Bronchial epithelial cell (primary cell): ENCODE results near the gene GPR61. TPM values are rescaled to one million over a fixed set of nuclear protein-coding genes. Genes with fewer than 3 reads are reported as not detected.
A peak's percentile ranks its signal among the peaks of the same experiment; 100 is the strongest.

ENCODE experiments used
- DNase-seq: peaks from one replicate; pipeline ENCODE4 v3.0.0-alpha.2; 2010; ENCODE audit warnings: low read depth
- FAIRE-seq: peaks from 2 replicates; lab custom pipeline; 2011; peaks lifted over from hg19 to GRCh38; lab: Jason Lieb, UNC
- H3K27me3 ChIP-seq: 2 replicates; pipeline ENCODE4 v1.5.1; 2011; ENCODE audit warnings: low read length; ENCODE audit not compliant: control insufficient read depth, insufficient read depth
- H3K36me3 ChIP-seq: 2 replicates; pipeline ENCODE4 v1.5.1; 2011; ENCODE audit warnings: low read length; ENCODE audit not compliant: control insufficient read depth, insufficient read depth
- H3K4me3 ChIP-seq: 2 replicates; pipeline ENCODE4 v1.5.1; 2011; ENCODE audit warnings: mild to moderate bottlenecking, low read depth, low read length, control low read depth
- total RNA-seq: library from RNA; depleted of rRNA; stranded (reverse); fragments of >200 nt; gene quantifications from 2 replicates; pipeline ENCODE4 v1.2.1, GENCODE V29; 2014
- TF ChIP-seq, protein P1 (sequence below): IDR thresholded peaks from 2 replicates; pipeline ENCODE4 v1.5.1; 2011; ENCODE audit warnings: mild to moderate bottlenecking, moderate library complexity, low read length, control low read depth, inconsistent platforms; ENCODE audit not compliant: insufficient read depth, severe bottlenecking

Gene GPR61, protein sequence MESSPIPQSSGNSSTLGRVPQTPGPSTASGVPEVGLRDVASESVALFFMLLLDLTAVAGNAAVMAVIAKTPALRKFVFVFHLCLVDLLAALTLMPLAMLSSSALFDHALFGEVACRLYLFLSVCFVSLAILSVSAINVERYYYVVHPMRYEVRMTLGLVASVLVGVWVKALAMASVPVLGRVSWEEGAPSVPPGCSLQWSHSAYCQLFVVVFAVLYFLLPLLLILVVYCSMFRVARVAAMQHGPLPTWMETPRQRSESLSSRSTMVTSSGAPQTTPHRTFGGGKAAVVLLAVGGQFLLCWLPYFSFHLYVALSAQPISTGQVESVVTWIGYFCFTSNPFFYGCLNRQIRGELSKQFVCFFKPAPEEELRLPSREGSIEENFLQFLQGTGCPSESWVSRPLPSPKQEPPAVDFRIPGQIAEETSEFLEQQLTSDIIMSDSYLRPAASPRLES
- not detected in 2 replicates for total RNA-seq

DNA sequence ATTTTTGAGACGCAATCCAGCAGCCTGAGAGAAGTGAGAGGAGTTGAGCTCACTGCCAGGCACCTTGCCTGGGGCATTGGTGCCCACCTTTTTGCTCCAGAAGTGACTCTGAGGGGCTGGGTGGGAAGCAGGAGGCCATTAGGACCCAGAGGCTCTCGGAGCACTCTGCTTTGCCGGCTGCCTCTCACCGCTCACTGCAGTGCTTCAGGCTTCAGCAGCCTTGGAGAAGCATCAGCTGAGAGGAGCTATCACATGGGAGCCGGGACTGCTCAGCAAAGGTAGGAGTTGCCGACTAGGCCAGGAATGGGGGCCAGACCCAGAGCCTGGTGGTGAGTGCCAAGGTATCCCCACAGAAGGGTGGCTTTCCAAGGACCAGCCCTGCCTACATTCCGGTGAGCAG is at the start of gene GPR61:
TSS of gene GPR61 (plus strand) at position 197 of the 400 bp plus-strand sequence. CDS start 3,151 bp downstream, outside the sequence.
- FAIRE-seq (no peak), DNase-seq (no peak)
- TF ChIP-seq, protein P1, sequence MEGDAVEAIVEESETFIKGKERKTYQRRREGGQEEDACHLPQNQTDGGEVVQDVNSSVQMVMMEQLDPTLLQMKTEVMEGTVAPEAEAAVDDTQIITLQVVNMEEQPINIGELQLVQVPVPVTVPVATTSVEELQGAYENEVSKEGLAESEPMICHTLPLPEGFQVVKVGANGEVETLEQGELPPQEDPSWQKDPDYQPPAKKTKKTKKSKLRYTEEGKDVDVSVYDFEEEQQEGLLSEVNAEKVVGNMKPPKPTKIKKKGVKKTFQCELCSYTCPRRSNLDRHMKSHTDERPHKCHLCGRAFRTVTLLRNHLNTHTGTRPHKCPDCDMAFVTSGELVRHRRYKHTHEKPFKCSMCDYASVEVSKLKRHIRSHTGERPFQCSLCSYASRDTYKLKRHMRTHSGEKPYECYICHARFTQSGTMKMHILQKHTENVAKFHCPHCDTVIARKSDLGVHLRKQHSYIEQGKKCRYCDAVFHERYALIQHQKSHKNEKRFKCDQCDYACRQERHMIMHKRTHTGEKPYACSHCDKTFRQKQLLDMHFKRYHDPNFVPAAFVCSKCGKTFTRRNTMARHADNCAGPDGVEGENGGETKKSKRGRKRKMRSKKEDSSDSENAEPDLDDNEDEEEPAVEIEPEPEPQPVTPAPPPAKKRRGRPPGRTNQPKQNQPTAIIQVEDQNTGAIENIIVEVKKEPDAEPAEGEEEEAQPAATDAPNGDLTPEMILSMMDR: no peak
- H3K27me3 ChIP-seq: no peaks in the 10 kb centered on the region
- no peak within 1 kb of the TSS for H3K4me3 ChIP-seq
- no peaks in the 10 kb centered on the region for H3K36me3 ChIP-seq

DNA sequence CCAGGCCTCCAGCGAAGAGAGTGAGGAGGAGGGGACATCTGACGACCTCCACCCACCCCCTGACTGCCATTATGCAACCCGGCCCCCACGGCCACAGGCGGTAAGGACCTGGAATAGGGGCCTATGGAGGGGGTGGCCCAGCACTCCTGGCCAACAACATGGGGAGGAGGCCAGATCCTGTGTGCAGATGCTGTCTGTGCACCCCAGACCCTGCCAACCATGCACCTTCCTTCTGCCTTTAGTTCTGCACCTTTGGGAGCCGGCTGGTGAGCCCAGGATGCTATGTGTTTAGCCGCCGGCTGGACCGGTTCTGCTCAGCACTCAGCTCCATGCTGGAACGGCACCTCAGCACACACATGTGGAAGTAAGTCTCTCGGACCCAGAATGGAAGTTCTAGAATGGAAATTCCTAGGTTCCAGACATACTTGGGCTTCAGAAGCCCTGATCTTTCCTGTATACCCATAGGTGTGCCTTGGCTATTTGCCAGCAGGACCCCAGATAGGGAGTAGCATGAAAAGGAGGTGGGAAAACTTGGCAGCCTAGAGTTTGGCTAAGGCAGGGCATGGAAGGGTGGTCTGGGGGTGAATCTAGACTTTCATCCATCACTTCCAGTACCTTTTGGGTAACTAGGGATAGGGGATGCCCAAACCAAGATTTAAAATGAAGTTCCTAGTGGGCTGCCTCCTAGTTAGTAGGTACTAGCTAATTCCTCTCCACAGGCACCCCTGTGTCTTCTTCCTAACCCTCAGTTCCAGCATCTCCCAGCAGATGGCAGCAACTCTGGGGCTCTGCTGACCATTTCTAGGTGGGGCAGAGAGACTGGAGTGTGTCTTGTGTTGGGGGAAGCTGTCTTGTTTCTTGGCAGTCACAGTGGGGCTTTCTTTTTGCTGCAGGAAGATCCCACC is 49.4 kb upstream of the GPR61 start:
- Histone ChIP-seq H3K36me3 (peaks cover 8% of the 10 kb centered on the region), H3K4me3 (no peak overlapping the region), H3K27me3 (no peaks in the 10 kb centered on the region)
- no peak for FAIRE-seq
- TF ChIP-seq, protein P1: peak; percentile 88
- DNase-seq: peak; percentile 49

DNA sequence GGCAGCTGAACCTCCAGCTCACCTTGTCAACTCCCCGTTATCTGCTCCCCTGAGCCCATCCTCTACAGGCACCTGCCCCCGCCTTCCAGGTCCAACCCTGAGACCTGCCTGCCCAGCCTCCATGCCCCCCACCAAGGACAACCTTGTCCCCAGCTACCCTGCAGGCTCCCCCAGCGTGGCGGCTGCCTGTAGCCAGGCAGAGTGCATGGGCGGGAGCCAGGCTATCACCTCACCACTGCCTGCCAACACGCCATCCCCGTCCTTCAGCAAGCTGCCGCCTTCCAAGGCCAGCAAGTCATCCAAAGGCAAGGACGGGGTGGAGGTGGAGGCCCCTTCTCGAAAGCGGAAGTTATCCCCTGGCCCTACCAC is 48.8 kb upstream of the GPR61 start:
- no peak for DNase-seq
- H3K27me3 ChIP-seq: no peaks in the 10 kb centered on the region
- FAIRE-seq: no peak
- peaks cover 13% of the 10 kb centered on the region for H3K36me3 ChIP-seq
- H3K4me3 ChIP-seq: no peak overlapping the region
- TF ChIP-seq, protein P1: no peak

DNA sequence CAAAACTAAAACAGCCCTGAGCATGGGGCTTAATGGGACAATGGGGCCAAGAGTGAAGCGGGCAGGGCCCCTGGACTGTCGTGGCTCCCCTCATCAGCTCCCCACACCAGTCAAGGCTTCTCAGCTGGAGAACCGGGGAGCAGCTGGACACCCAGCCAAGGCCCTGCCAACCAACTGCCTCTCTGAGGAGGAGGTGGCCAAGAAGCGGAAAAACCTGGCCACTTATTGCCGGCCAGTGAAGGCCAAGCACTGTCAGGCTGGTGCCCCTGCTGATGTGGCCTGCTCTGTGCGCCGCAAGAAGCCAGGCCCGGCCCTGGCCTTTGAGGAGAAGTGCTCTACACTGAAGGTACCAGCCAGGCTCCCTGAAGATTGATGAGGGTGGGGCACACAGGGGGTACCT is 48.3 kb upstream of the GPR61 start:
- TF ChIP-seq, protein P1: no peak
- no peak for FAIRE-seq

DNA sequence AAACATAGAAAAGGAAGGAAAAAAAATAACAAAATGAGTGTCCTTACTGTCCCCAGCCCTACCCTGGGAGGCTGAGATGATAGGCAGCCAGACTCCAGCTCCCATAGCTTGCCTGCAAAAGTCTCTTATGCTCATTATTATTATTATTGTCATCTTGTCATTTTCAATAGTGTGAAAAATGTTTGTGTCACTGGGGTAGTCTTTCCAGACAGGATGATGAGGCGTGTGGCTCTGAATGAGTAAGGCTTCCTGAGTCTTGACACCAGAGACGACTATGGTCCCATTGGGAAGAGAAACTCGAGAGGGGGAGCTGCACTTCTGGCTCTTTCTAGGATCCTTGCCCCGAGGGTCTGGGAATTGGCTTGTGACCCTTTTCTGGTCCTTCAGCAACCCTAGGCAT is 46.9 kb upstream of the GPR61 start:
- Histone ChIP-seq H3K27me3 (no peaks in the 10 kb centered on the region), H3K36me3 (peaks cover 16% of the 10 kb centered on the region), H3K4me3 (no peak overlapping the region)
- TF ChIP-seq, protein P1: no peak
- no peak for DNase-seq
- no peak for FAIRE-seq

More for the DNA sequence above, 48.3 kb upstream of the GPR61 start:
- DNase-seq: no peak
- no peaks in the 10 kb centered on the region for H3K27me3 ChIP-seq
- no peak overlapping the region for H3K4me3 ChIP-seq
- H3K36me3 ChIP-seq: peaks cover 12% of the 10 kb centered on the region
